PFSK-1 (cell line): ENCODE data around the gene PARVB.

ENCODE experiments used
- FOXP2 ChIP-seq: optimal IDR thresholded peaks from 2 replicates; pipeline ENCODE3; 2011; ENCODE audit warnings: borderline replicate concordance, control low read depth, inconsistent platforms; ENCODE audit not compliant: insufficient read depth; ENCODE audit errors: extremely low read length, extremely low read depth
- POLR2AphosphoS5 ChIP-seq: IDR thresholded peaks from 2 replicates; pipeline ENCODE4 v1.6.1; 2012; ENCODE audit warnings: low read depth, mild to moderate bottlenecking, control low read depth, low read length, moderate library complexity
- SIN3A ChIP-seq: IDR thresholded peaks from 2 replicates; pipeline ENCODE4 v1.6.1; 2012; ENCODE audit warnings: mild to moderate bottlenecking, low read length, moderate library complexity, borderline replicate concordance; ENCODE audit not compliant: insufficient read depth
- TAF1 ChIP-seq: IDR thresholded peaks from 2 replicates; pipeline ENCODE4 v1.6.1; 2012; ENCODE audit warnings: low read length, control low read depth, borderline replicate concordance; ENCODE audit not compliant: insufficient read depth
- TF ChIP-seq, protein P1 (sequence below), 2 experiments: IDR thresholded peaks; 2 replicates each; pipeline versions ENCODE4 v1.6.1 to v1.8.0; 2011 to 2012; ENCODE audit warnings: low read depth in 2 of 2, low read length in 2 of 2, control low read depth in 1 of 2, inconsistent platforms in 1 of 2, mild to moderate bottlenecking in 1 of 2, moderate library complexity in 1 of 2; ENCODE audit not compliant: insufficient read depth in 1 of 2

GRCh38 chr22:44172370-44173108 lies 148.4 kb downstream of the PARVB start:
- no peak for TF ChIP-seq SIN3A
- TF ChIP-seq POLR2AphosphoS5 = no peak
- TF ChIP-seq FOXP2 = no peak
- TF ChIP-seq TAF1 = no peak
- TF ChIP-seq, protein P1, sequence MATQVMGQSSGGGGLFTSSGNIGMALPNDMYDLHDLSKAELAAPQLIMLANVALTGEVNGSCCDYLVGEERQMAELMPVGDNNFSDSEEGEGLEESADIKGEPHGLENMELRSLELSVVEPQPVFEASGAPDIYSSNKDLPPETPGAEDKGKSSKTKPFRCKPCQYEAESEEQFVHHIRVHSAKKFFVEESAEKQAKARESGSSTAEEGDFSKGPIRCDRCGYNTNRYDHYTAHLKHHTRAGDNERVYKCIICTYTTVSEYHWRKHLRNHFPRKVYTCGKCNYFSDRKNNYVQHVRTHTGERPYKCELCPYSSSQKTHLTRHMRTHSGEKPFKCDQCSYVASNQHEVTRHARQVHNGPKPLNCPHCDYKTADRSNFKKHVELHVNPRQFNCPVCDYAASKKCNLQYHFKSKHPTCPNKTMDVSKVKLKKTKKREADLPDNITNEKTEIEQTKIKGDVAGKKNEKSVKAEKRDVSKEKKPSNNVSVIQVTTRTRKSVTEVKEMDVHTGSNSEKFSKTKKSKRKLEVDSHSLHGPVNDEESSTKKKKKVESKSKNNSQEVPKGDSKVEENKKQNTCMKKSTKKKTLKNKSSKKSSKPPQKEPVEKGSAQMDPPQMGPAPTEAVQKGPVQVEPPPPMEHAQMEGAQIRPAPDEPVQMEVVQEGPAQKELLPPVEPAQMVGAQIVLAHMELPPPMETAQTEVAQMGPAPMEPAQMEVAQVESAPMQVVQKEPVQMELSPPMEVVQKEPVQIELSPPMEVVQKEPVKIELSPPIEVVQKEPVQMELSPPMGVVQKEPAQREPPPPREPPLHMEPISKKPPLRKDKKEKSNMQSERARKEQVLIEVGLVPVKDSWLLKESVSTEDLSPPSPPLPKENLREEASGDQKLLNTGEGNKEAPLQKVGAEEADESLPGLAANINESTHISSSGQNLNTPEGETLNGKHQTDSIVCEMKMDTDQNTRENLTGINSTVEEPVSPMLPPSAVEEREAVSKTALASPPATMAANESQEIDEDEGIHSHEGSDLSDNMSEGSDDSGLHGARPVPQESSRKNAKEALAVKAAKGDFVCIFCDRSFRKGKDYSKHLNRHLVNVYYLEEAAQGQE (IDR thresholded peaks at IDR 0.05; ENCODE audit: insufficient read depth in 1 of 2, low read depth in 2 of 2, low read length in 2 of 2) = no peak
